Activated T-cell treated with anti-CD3 and anti-CD28 coated beads for 1 hour (primary cell): ENCODE measurements around the gene HPCAL1.

Experiments used
- DNase-seq: peaks from one replicate; pipeline ENCODE4 v3.0.0-alpha.2; 2020; ENCODE audit warnings: low read depth

The HPCAL1 gene

GRCh38 chr2:10355471-10356438 is 53.1 kb downstream of the HPCAL1 start:
- DNase-seq = no peak

GRCh38 chr2:10356439-10356811 is 53.7 kb downstream of the HPCAL1 start:
- DNase-seq = peak; percentile 12

- no peak for DNase-seq
Measured at GRCh38 chr2:10357193-10358169, 54.8 kb downstream of the HPCAL1 start.

- no peak for DNase-seq
Measured at GRCh38 chr2:10359246-10359645, 56.5 kb downstream of the HPCAL1 start.

- no peak for DNase-seq
Measured at GRCh38 chr2:10359731-10360329, 57.1 kb downstream of the HPCAL1 start.

- DNase-seq = no peak
Measured at GRCh38 chr2:10360460-10360849, 57.8 kb downstream of the HPCAL1 start.

- no peak for DNase-seq
Measured at GRCh38 chr2:10360850-10361588, 58.3 kb downstream of the HPCAL1 start.

- no peak for DNase-seq
Measured at GRCh38 chr2:10362096-10362897, 59.6 kb downstream of the HPCAL1 start.

GRCh38 chr2:10362898-10363454 is 60.3 kb downstream of the HPCAL1 start:
- DNase-seq = no peak

- DNase-seq = no peak
Measured at GRCh38 chr2:10363861-10364610, 61.3 kb downstream of the HPCAL1 start.

- no peak for DNase-seq
Measured at GRCh38 chr2:10365412-10365811, 62.7 kb downstream of the HPCAL1 start.

GRCh38 chr2:10366601-10367270 is 64.0 kb downstream of the HPCAL1 start:
- no peak for DNase-seq

GRCh38 chr2:10367472-10368439 is 65.1 kb downstream of the HPCAL1 start:
- DNase-seq = no peak

- DNase-seq = no peak
Measured at GRCh38 chr2:10368491-10369231, 66.0 kb downstream of the HPCAL1 start.

- no peak for DNase-seq
Measured at GRCh38 chr2:10369269-10370255, 66.9 kb downstream of the HPCAL1 start.

- no peak for DNase-seq
Measured at GRCh38 chr2:10370390-10370789, 67.7 kb downstream of the HPCAL1 start.
